ENCODE results near the gene ZFAND2A. TPM values are rescaled to one million over a fixed set of nuclear protein-coding genes. Genes with fewer than 3 reads are reported as not detected.
"Not testable (repeated sequence)": the region's sequence is repeated elsewhere in the genome, so short reads cannot be mapped to it uniquely, and the experiment has no call there.

ZFAND2A gene
- total RNA-seq, 1 experiment from 2014 or later: 40.7 TPM

GRCh38 chr7:1120791-1121190 is 39.2 kb downstream of the ZFAND2A start:
- intact Hi-C loops (cut with micrococcal nuclease): no loop called here
- no TSS peak for BruUV-seq (replicated peaks)
- ChIA-PET CTCF (no interaction called here), POLR2A (no interaction called here)
- no peaks in the 10 kb centered on the region for H3K9me3 Mint-ChIP-seq (ENCODE audit: unreplicated experiment)
- H3K4me1 Mint-ChIP-seq (ENCODE audit: insufficient read depth, unreplicated experiment): no peaks in the 10 kb centered on the region
- peaks cover 21% of the 10 kb centered on the region for H3K36me3 Mint-ChIP-seq (ENCODE audit: insufficient read depth, unreplicated experiment)
- no peak for TF ChIP-seq CTCF (IDR thresholded peaks at IDR 0.05; ENCODE audit: unreplicated experiment)
- no peaks in the 10 kb centered on the region for H3K27me3 Mint-ChIP-seq (ENCODE audit: insufficient read depth, unreplicated experiment)
- no peak overlapping the region for H3K27ac Mint-ChIP-seq (ENCODE audit: low read depth, unreplicated experiment)
- no peak for DNase-seq (ENCODE audit: unreplicated experiment)
- no peak overlapping the region for H3K4me3 Mint-ChIP-seq (ENCODE audit: unreplicated experiment)

GRCh38 chr7:1119201-1119600 is 40.8 kb downstream of the ZFAND2A start:
- H3K27ac Mint-ChIP-seq (ENCODE audit: low read depth, unreplicated experiment): no peak overlapping the region
- H3K4me3 Mint-ChIP-seq (ENCODE audit: unreplicated experiment): no peak overlapping the region
- peaks cover 10% of the 10 kb centered on the region for H3K36me3 Mint-ChIP-seq (ENCODE audit: insufficient read depth, unreplicated experiment)

GRCh38 chr7:1117321-1117928 is 42.6 kb downstream of the ZFAND2A start:
- H3K27me3 Mint-ChIP-seq (ENCODE audit: insufficient read depth, unreplicated experiment): no peaks in the 10 kb centered on the region
- BruUV-seq (replicated peaks): no TSS peak
- no peaks in the 10 kb centered on the region for H3K9me3 Mint-ChIP-seq (ENCODE audit: unreplicated experiment)
- no peak overlapping the region for H3K27ac Mint-ChIP-seq (ENCODE audit: low read depth, unreplicated experiment)
- no peak for TF ChIP-seq CTCF (IDR thresholded peaks at IDR 0.05; ENCODE audit: unreplicated experiment)
- no peak for DNase-seq (ENCODE audit: unreplicated experiment)
- intact Hi-C loops (cut with micrococcal nuclease): no loop called here
- no peak overlapping the region for H3K4me3 Mint-ChIP-seq (ENCODE audit: unreplicated experiment)
- POLR2A ChIA-PET: no interaction called here
- no peaks in the 10 kb centered on the region for H3K4me1 Mint-ChIP-seq (ENCODE audit: insufficient read depth, unreplicated experiment)
- CTCF ChIA-PET: no interaction called here
- H3K36me3 Mint-ChIP-seq (ENCODE audit: insufficient read depth, unreplicated experiment): peaks cover 10% of the 10 kb centered on the region

More at GRCh38 chr7:1119201-1119600, 40.8 kb downstream of the ZFAND2A start:
- H3K4me1 Mint-ChIP-seq (ENCODE audit: insufficient read depth, unreplicated experiment): no peaks in the 10 kb centered on the region
- POLR2A ChIA-PET: interaction anchor here (1.3 kb wide), 1 partner anchor 17 kb away, joined by 3 read pairs; no protein-coding TSS in a partner anchor
- no peaks in the 10 kb centered on the region for H3K27me3 Mint-ChIP-seq (ENCODE audit: insufficient read depth, unreplicated experiment)
- no TSS peak for BruUV-seq (replicated peaks)
- no peak for DNase-seq (ENCODE audit: unreplicated experiment)
- CTCF ChIA-PET: interaction anchor here (1.4 kb wide), 1 partner anchor 126 kb away, joined by 5 read pairs; no protein-coding TSS in a partner anchor
- intact Hi-C loops (cut with micrococcal nuclease): no loop called here
- no peaks in the 10 kb centered on the region for H3K9me3 Mint-ChIP-seq (ENCODE audit: unreplicated experiment)
- no peak for TF ChIP-seq CTCF (IDR thresholded peaks at IDR 0.05; ENCODE audit: unreplicated experiment)

GRCh38 chr7:1116383-1117008 is 43.5 kb downstream of the ZFAND2A start:
- H3K9me3 Mint-ChIP-seq (ENCODE audit: unreplicated experiment); H3K36me3 Mint-ChIP-seq (ENCODE audit: insufficient read depth, unreplicated experiment); BruUV-seq (replicated peaks); POLR2A ChIA-PET; H3K4me1 Mint-ChIP-seq (ENCODE audit: insufficient read depth, unreplicated experiment); H3K4me3 Mint-ChIP-seq (ENCODE audit: unreplicated experiment); intact Hi-C loops (cut with micrococcal nuclease); H3K27me3 Mint-ChIP-seq (ENCODE audit: insufficient read depth, unreplicated experiment); H3K27ac Mint-ChIP-seq (ENCODE audit: low read depth, unreplicated experiment); DNase-seq (ENCODE audit: unreplicated experiment): not testable (repeated sequence)
- CTCF ChIA-PET: interaction anchor here (1.2 kb wide), 1 partner anchor 10 kb away, joined by 5 read pairs; no protein-coding TSS in a partner anchor

- POLR2A ChIA-PET; H3K27me3 Mint-ChIP-seq (ENCODE audit: insufficient read depth, unreplicated experiment); H3K4me3 Mint-ChIP-seq (ENCODE audit: unreplicated experiment); H3K4me1 Mint-ChIP-seq (ENCODE audit: insufficient read depth, unreplicated experiment); DNase-seq (ENCODE audit: unreplicated experiment); H3K36me3 Mint-ChIP-seq (ENCODE audit: insufficient read depth, unreplicated experiment); H3K27ac Mint-ChIP-seq (ENCODE audit: low read depth, unreplicated experiment); H3K9me3 Mint-ChIP-seq (ENCODE audit: unreplicated experiment); BruUV-seq (replicated peaks); intact Hi-C loops (cut with micrococcal nuclease): not testable (repeated sequence)
- CTCF ChIA-PET: interaction anchor here (0.6 to 1.2 kb wide), 2 partner anchors 8 to 72 kb away, joined by 3 to 5 read pairs; no protein-coding TSS in a partner anchor
Measured at GRCh38 chr7:1115171-1116045, 44.6 kb downstream of the ZFAND2A start.
